HG03064 (cell line): ENCODE data around the gene NKAIN4.

Experiments used
- ATAC-seq: cut with Tn5 transposase; IDR thresholded peaks from one replicate; pipeline ENCODE4 v1.9.1; 2021; ENCODE audit warnings: low read depth; ENCODE audit not compliant: unreplicated experiment

NKAIN4 gene

GRCh38 chr20:63274381-63275228 is 20.3 kb upstream of the NKAIN4 start:
- no peak for ATAC-seq

- ATAC-seq, result no peak
These were observed 19.5 kb upstream of the NKAIN4 start for GRCh38 chr20:63273635-63274380.

- ATAC-seq, result no peak
These were observed 18.9 kb upstream of the NKAIN4 start for GRCh38 chr20:63273059-63273579.

- peak; percentile 94 for ATAC-seq
These were observed 18.1 kb upstream of the NKAIN4 start, which contains the start of gene ARFGAP1 for GRCh38 chr20:63272105-63273058. Gene ARFGAP1, plus strand, starts transcription at chr20:63272813. Its CDS starts 2,768 bp downstream, at chr20:63275581.

- no peak for ATAC-seq
These were observed 16.5 kb upstream of the NKAIN4 start for GRCh38 chr20:63270606-63271325.

GRCh38 chr20:63269724-63270123 is 15.5 kb upstream of the NKAIN4 start:
- no peak for ATAC-seq

- ATAC-seq, result no peak
These were observed 14.6 kb upstream of the NKAIN4 start for GRCh38 chr20:63268671-63269439.

- ATAC-seq, result no peak
These were observed 14.0 kb upstream of the NKAIN4 start for GRCh38 chr20:63268256-63268655.

- no peak for ATAC-seq
These were observed 13.4 kb upstream of the NKAIN4 start for GRCh38 chr20:63267691-63268090.

GRCh38 chr20:63265891-63266515 is 11.7 kb upstream of the NKAIN4 start:
- ATAC-seq, result no peak

- no peak for ATAC-seq
These were observed 10.3 kb upstream of the NKAIN4 start for GRCh38 chr20:63264519-63264918.

- no peak for ATAC-seq
These were observed 9.7 kb upstream of the NKAIN4 start for GRCh38 chr20:63264000-63264399.

- ATAC-seq, result no peak
These were observed 8.6 kb upstream of the NKAIN4 start for GRCh38 chr20:63262836-63263235.

GRCh38 chr20:63261795-63262528 is 7.7 kb upstream of the NKAIN4 start:
- no peak for ATAC-seq

GRCh38 chr20:63261060-63261794 is 7.0 kb upstream of the NKAIN4 start:
- ATAC-seq, result no peak

- no peak for ATAC-seq
These were observed 6.3 kb upstream of the NKAIN4 start for GRCh38 chr20:63260521-63260920.
